PFSK-1 (cell line): ENCODE data around the gene JCHAIN.

Experiments used
- POLR2AphosphoS5 ChIP-seq: IDR thresholded peaks from 2 replicates; pipeline ENCODE4 v1.6.1; 2012; ENCODE audit warnings: low read depth, mild to moderate bottlenecking, control low read depth, low read length, moderate library complexity
- REST ChIP-seq, 2 experiments: IDR thresholded peaks; 2 replicates each; pipeline versions ENCODE4 v1.6.1 to v1.8.0; 2011 to 2012; ENCODE audit warnings: low read depth in 2 of 2, low read length in 2 of 2, control low read depth in 1 of 2, inconsistent platforms in 1 of 2, mild to moderate bottlenecking in 1 of 2, moderate library complexity in 1 of 2; ENCODE audit not compliant: insufficient read depth in 1 of 2
- TAF1 ChIP-seq: IDR thresholded peaks from 2 replicates; pipeline ENCODE4 v1.6.1; 2012; ENCODE audit warnings: low read length, control low read depth, borderline replicate concordance; ENCODE audit not compliant: insufficient read depth

DNA sequence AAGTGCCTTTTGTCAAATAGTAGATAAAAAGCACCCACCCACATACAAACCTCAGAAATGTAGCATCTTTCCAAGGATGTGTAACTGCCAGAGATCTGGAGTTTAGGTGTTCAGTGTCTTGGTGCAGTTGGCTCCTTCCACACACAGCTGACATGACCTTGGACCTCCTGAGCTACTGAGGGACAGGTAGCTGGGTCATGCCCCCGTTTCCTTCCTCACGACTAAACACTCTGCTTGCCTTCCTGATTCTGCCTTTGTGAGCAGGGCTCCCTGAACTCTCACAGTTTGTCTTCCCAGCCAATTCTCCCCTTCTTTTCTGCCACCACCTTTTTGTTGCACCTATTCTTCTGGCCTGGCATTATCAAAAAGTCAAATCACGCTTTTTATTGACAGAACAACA is 45.3 kb upstream of the JCHAIN start:
- TF ChIP-seq REST (IDR thresholded peaks at IDR 0.05; ENCODE audit: insufficient read depth in 1 of 2, low read depth in 2 of 2, low read length in 2 of 2): no peak
- TF ChIP-seq POLR2AphosphoS5: no peak
- TF ChIP-seq TAF1: no peak
